GM12873 (cell line): ENCODE results near the gene UTS2B.
A peak's percentile ranks its signal among the peaks of the same experiment; 100 is the strongest.

Experiments used
- TF ChIP-seq, protein P1 (sequence below): IDR thresholded peaks from 2 replicates; pipeline ENCODE4 v1.5.1; 2012; ENCODE audit warnings: low read depth, mild to moderate bottlenecking, moderate library complexity, low read length, control low read depth; ENCODE audit not compliant: insufficient read depth; ENCODE audit errors: missing control alignments

UTS2B gene

DNA sequence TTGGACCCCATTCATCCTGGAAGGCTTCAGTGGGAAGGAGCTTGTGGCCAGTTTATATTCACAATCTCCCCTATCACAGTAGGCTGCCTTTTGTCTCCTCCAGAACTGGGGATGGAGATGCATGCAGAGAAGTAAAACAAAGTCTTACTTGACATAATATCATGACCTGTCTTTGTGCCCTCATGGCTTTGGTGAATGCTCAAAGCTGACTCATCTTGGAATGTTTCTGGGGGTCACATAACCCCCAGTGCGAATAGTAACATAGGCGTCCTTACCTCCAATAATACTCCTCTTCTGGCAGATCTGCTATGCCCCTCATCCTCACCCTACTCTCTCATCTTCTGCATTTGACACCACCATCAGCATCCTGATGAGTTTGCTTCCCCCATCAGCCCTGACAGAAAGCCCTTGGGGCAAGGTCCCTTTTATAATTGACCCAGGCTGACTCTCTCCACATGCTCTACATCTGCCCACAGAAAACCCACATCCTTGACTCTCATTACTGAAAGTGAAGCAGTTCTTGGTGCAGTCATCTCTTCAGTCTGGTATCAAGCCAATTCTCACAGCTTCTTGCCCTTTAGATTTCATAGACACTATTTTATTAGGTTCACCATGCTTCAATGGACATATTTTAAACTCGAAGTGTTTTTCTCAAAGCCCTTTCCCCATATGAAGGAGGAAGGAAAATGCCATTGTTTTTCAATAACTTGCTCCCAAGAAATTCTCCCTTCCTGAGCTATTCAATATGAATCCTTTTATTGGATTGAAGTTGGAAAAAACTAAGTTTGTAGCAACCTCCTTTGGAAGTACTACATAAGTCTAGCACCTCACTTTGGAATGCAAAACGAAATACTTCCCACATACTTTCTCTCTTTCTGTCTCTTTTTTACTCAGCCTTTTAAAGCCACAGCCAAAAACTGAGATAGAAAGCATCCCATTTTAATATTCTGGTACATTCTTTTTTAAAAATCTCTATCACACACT lies 94.7 kb downstream of the UTS2B start:
- TF ChIP-seq, protein P1, sequence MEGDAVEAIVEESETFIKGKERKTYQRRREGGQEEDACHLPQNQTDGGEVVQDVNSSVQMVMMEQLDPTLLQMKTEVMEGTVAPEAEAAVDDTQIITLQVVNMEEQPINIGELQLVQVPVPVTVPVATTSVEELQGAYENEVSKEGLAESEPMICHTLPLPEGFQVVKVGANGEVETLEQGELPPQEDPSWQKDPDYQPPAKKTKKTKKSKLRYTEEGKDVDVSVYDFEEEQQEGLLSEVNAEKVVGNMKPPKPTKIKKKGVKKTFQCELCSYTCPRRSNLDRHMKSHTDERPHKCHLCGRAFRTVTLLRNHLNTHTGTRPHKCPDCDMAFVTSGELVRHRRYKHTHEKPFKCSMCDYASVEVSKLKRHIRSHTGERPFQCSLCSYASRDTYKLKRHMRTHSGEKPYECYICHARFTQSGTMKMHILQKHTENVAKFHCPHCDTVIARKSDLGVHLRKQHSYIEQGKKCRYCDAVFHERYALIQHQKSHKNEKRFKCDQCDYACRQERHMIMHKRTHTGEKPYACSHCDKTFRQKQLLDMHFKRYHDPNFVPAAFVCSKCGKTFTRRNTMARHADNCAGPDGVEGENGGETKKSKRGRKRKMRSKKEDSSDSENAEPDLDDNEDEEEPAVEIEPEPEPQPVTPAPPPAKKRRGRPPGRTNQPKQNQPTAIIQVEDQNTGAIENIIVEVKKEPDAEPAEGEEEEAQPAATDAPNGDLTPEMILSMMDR: no peak

DNA sequence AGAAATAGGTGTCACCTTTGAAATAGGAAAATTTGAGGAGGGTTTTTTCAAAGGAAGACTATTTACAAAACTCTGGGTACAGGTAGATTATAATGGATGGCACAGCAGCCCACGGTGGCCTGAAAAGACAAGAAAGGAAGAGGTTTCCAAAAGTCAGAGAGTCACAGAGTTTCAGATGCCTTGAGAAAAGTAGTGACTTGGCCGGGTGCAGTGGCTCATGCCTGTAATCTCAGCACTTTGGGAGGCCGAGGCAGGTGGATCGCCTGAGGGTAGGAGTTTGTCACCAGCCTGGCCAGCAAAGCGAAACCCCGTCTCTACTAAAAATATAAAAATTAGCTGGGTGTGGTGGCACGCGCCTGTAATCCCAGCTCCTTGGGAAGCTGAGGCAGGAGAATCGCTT lies 96.1 kb downstream of the UTS2B start:
- TF ChIP-seq, protein P1: no peak

DNA sequence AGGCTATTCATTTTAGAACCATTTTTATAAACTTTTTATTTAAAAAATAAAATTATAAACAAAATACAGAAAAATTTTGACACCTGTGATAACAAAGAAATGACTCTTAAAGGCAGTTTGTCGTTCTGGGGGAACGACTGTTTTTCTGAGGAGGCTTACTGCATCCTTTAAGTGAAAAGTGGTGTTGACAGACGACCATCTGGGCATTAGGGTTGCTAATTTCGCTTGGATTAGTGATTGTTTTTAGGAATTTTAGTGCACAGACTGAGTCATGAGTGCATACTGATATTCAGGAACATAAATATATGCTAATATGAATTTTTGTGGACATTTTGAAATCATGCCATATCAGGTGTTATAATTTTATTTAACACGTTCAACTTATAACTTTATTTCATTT lies 102.8 kb downstream of the UTS2B start:
- TF ChIP-seq, protein P1: no peak

DNA sequence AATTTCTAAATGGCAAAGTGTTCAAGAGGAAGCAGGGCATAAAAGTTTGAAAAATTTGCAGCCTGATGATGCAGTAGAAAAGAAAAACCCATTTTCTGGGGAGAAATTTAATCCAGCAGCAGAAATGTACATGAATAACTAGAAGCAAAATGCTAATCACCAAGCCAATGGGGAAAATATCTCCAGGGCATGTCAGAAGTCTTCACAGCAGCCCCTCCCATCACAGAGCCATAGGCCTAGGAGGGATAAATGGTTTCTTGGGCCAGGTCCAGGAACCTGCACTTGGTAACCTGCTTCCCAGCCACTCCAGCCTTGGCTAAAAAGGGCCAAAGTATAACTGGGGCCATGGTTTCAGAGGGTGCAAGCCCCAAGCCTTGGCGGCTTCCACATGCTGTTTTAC lies 108.7 kb downstream of the UTS2B start:
- TF ChIP-seq, protein P1: no peak

DNA sequence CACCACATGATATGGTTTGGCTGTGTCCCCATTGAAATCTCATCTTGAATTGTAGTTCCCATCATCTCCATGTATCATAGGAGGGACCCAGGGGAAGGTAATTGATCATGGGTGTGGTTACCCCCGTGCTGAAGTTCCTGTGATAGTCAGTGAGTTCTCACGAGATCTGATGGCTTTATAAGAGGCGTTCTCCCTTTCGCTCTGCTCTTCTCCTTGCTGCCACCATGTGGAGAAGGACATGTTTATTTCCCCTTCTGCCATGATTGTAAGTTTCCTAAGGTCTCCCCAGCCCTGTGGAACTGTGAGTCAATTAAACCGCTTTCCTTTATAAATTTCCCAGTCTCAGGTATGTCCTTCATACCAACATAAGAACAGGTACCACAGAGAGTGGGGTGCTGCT lies 109.4 kb downstream of the UTS2B start:
- TF ChIP-seq, protein P1: peak; percentile 21

DNA sequence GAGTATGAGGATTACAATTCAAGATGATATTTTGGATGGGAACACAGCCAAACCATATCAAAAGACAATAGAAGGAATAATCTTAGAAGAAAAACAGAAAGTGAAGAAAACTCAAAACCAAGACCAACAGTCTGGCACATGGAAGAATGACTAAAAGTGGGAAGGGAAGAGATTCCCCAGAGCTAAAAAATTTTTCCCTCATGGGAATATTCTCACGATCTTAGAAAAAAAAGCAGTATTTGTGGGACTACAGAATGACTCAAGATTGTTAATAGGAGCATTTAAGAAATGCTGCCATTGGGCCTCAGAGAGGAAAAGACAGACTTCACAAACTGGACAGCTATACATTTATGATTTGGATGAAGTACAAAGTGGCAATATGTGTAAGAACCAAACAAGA lies 113.0 kb downstream of the UTS2B start:
- TF ChIP-seq, protein P1: no peak
